GM12801 (cell line): ENCODE measurements around the gene MACROD2.

Experiments used
- CTCF ChIP-seq: IDR thresholded peaks from one replicate; pipeline ENCODE4 v1.5.1; 2011; ENCODE audit warnings: control low read depth; ENCODE audit not compliant: insufficient read length; ENCODE audit errors: extremely low read depth

The MACROD2 gene

GRCh38 chr20:15005300-15005986, 1010.1 kb downstream of the MACROD2 start:
- no peak for TF ChIP-seq CTCF

- no peak for TF ChIP-seq CTCF
Measured at GRCh38 chr20:15011631-15012030, 1016.3 kb downstream of the MACROD2 start.

- TF ChIP-seq CTCF, result no peak
Measured at GRCh38 chr20:15012566-15012965, 1017.2 kb downstream of the MACROD2 start.

GRCh38 chr20:15018966-15019365, 1023.6 kb downstream of the MACROD2 start:
- TF ChIP-seq CTCF, result no peak

- no peak for TF ChIP-seq CTCF
Measured at GRCh38 chr20:15020845-15021244, 1025.5 kb downstream of the MACROD2 start.

GRCh38 chr20:15022921-15023320, 1027.6 kb downstream of the MACROD2 start:
- no peak for TF ChIP-seq CTCF

- no peak for TF ChIP-seq CTCF
Measured at GRCh38 chr20:15026759-15027158, 1031.4 kb downstream of the MACROD2 start.
